Activated T-cell treated with anti-CD3 and anti-CD28 coated beads, Interleukin-2, amount 50 U/mL, for 24 hours (primary cell): ENCODE results near the gene GTSE1.

Experiments
- DNase-seq: peaks from one replicate; pipeline ENCODE4 v3.0.0-alpha.2; 2020
- H3K27ac Mint-ChIP-seq: 2 replicates; pipeline ENCODE4 v1.8.0; 2020; ENCODE audit warnings: mild to moderate bottlenecking, mixed read lengths
- H3K27me3 Mint-ChIP-seq: 2 replicates; pipeline ENCODE4 v1.8.0; 2020; ENCODE audit warnings: mixed read lengths
- H3K36me3 Mint-ChIP-seq: 2 replicates; pipeline ENCODE4 v1.8.0; 2020; ENCODE audit warnings: low read depth, mixed read lengths
- H3K4me1 Mint-ChIP-seq: 2 replicates; pipeline ENCODE4 v1.8.0; 2020; ENCODE audit warnings: low read depth, mixed read lengths
- H3K4me3 Mint-ChIP-seq: 2 replicates; pipeline ENCODE4 v1.8.0; 2020; ENCODE audit warnings: mild to moderate bottlenecking, moderate library complexity, mixed read lengths
- H3K9me3 Mint-ChIP-seq: 2 replicates; pipeline ENCODE4 v1.8.0; 2020; ENCODE audit warnings: mixed read lengths

Gene GTSE1

GRCh38 chr22:46346680-46347405, 50.2 kb downstream of the GTSE1 start:
- H3K4me1 Mint-ChIP-seq: no peaks in the 10 kb centered on the region
- H3K36me3 Mint-ChIP-seq: peaks cover 99% of the 10 kb centered on the region
- no peak for DNase-seq
- no peak overlapping the region for H3K27ac Mint-ChIP-seq
- H3K9me3 Mint-ChIP-seq: no peaks in the 10 kb centered on the region
- H3K4me3 Mint-ChIP-seq: no peak overlapping the region
- no peaks in the 10 kb centered on the region for H3K27me3 Mint-ChIP-seq

- H3K27me3 Mint-ChIP-seq: no peaks in the 10 kb centered on the region
- DNase-seq: no peak
- H3K9me3 Mint-ChIP-seq: no peaks in the 10 kb centered on the region
- H3K4me1 Mint-ChIP-seq: peaks cover 2% of the 10 kb centered on the region
- no peak overlapping the region for H3K27ac Mint-ChIP-seq
- peaks cover 99% of the 10 kb centered on the region for H3K36me3 Mint-ChIP-seq
- no peak overlapping the region for H3K4me3 Mint-ChIP-seq
These were observed 51.0 kb downstream of the GTSE1 start for GRCh38 chr22:46347646-46348045.

GRCh38 chr22:46348099-46348695, 51.5 kb downstream of the GTSE1 start:
- Mint-ChIP-seq H3K4me3 (no peak overlapping the region), H3K9me3 (no peaks in the 10 kb centered on the region), H3K27me3 (no peaks in the 10 kb centered on the region), H3K36me3 (peaks cover 99% of the 10 kb centered on the region), H3K27ac (no peak overlapping the region), H3K4me1 (peaks cover 3% of the 10 kb centered on the region)
- no peak for DNase-seq

DNA sequence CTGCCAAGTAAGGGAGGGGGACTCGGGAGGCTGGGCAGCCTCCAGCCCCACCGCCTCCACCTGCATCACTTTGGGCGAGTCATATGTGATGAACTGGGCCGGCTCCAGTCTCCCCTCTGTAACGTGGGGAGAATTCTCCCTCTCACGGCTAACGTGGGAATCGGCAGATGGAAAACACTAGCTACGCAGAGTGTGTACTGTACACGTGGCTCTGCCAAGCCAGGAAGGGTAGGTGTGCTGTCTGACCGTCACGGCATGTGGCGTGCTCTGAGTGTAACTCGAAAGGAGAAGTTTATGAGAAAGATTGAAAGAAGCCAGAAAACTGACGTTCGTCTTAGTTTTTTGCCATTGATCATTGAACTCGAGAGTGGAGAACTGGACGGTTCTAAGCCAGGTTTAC, 52.6 kb downstream of the GTSE1 start:
- H3K9me3 Mint-ChIP-seq: no peaks in the 10 kb centered on the region
- no peak overlapping the region for H3K4me3 Mint-ChIP-seq
- no peaks in the 10 kb centered on the region for H3K27me3 Mint-ChIP-seq
- H3K27ac Mint-ChIP-seq: no peak overlapping the region
- H3K36me3 Mint-ChIP-seq: peaks cover 99% of the 10 kb centered on the region
- H3K4me1 Mint-ChIP-seq: peaks cover 3% of the 10 kb centered on the region
- DNase-seq: no peak

GRCh38 chr22:46349681-46350080, 53.0 kb downstream of the GTSE1 start:
- Mint-ChIP-seq H3K27me3 (no peaks in the 10 kb centered on the region), H3K27ac (no peak overlapping the region), H3K4me1 (peaks cover 3% of the 10 kb centered on the region), H3K36me3 (peaks cover 99% of the 10 kb centered on the region), H3K4me3 (no peak overlapping the region), H3K9me3 (no peaks in the 10 kb centered on the region)
- DNase-seq: no peak

- Mint-ChIP-seq H3K36me3 (peaks cover 99% of the 10 kb centered on the region), H3K4me1 (peaks cover 3% of the 10 kb centered on the region)
These were observed 53.5 kb downstream of the GTSE1 start for GRCh38 chr22:46350121-46350520.

DNA sequence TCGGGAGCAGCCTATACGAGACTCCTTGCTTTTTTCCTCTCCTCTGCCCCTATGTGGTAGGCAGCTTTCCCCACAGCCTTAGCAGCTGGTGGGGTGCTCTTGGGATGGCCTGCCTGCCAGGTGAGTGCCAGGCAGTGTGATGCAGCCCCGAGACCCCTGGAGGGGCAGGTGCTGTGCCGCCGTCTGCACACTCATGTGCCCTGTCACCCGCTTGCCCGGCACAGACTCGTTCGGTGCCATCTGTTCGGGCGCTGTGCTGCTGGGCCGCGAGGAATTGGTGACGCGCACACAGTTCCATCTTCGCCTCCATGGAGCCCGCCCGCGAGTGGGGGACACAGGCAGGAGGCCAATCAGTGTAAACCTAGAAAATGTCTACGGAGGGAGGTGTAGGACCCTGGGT, 54.0 kb downstream of the GTSE1 start:
- H3K4me1 Mint-ChIP-seq: peaks cover 3% of the 10 kb centered on the region
- peaks cover 99% of the 10 kb centered on the region for H3K36me3 Mint-ChIP-seq
- H3K4me3 Mint-ChIP-seq: no peak overlapping the region
- H3K27me3 Mint-ChIP-seq: no peaks in the 10 kb centered on the region
- no peak for DNase-seq
- no peak overlapping the region for H3K27ac Mint-ChIP-seq
- no peaks in the 10 kb centered on the region for H3K9me3 Mint-ChIP-seq

More at GRCh38 chr22:46350121-46350520, 53.5 kb downstream of the GTSE1 start:
- no peaks in the 10 kb centered on the region for H3K9me3 Mint-ChIP-seq
- no peaks in the 10 kb centered on the region for H3K27me3 Mint-ChIP-seq
- no peak for DNase-seq
- no peak overlapping the region for H3K27ac Mint-ChIP-seq
- no peak overlapping the region for H3K4me3 Mint-ChIP-seq

DNA sequence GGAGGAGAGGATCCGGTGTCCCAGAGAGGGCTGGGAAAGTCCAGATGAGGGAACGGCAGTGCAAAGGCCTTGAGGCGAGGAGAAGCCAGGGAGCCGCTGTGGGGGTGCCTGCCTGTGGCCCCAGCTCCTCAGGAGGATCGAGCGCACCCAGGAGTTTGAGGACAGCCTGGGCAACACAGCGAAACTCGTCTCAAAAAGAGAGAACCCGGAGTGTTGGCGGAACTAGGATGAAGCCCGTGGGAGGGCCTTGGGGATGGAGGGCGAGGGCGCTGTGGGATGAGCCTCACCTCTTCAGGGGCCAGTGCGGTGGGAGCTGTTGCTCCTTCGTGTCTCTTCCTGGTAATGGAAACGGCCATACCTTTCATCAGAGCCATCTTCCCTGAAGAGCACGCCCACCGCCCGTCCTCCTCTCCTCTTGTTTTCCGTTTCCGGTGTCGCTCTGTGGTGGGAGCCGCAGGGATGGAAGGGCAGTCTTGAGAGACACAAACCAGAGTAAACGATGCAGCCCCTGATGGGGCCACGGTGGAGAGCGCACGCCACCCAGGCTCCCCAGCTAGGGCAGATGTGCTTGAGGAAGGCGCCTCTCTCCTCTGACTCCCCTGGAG, 54.6 kb downstream of the GTSE1 start:
- H3K9me3 Mint-ChIP-seq: no peaks in the 10 kb centered on the region
- no peak for DNase-seq
- H3K36me3 Mint-ChIP-seq: peaks cover 99% of the 10 kb centered on the region
- H3K4me3 Mint-ChIP-seq: no peak overlapping the region
- peaks cover 3% of the 10 kb centered on the region for H3K4me1 Mint-ChIP-seq
- no peaks in the 10 kb centered on the region for H3K27me3 Mint-ChIP-seq
- H3K27ac Mint-ChIP-seq: no peak overlapping the region

- DNase-seq: no peak
- Mint-ChIP-seq H3K27ac (no peak overlapping the region), H3K27me3 (no peaks in the 10 kb centered on the region), H3K4me3 (no peak overlapping the region), H3K36me3 (peaks cover 99% of the 10 kb centered on the region), H3K4me1 (peaks cover 3% of the 10 kb centered on the region), H3K9me3 (no peaks in the 10 kb centered on the region)
These were observed 55.1 kb downstream of the GTSE1 start for GRCh38 chr22:46351767-46352166.

DNA sequence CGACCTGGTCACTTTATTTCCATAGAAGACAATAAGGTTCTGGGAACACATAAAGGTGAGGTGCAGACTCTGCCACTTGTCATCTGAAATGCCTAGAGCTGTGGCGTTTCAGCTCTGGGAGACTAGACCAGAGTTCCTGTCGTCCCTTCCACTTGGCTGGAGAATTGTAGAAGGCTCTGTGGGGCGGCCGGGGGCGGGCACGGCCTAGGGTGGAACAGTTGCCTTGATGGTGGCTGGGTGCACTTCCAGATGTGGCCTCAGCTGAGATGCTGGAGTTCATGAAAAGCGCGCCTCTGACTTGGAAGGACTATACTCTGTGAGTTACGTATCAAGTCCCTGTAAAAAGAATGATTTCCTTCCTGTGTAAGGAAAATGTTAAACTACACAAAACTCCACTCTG, 55.6 kb downstream of the GTSE1 start:
- Mint-ChIP-seq H3K27me3 (no peaks in the 10 kb centered on the region), H3K4me3 (no peak overlapping the region), H3K36me3 (peaks cover 99% of the 10 kb centered on the region), H3K27ac (peak overlapping the region; percentile 6), H3K4me1 (peaks cover 3% of the 10 kb centered on the region), H3K9me3 (no peaks in the 10 kb centered on the region)
- DNase-seq: no peak

GRCh38 chr22:46352691-46353386, 56.2 kb downstream of the GTSE1 start:
- no peak for DNase-seq
- H3K27ac Mint-ChIP-seq: peak overlapping the region; percentile 6
- no peaks in the 10 kb centered on the region for H3K27me3 Mint-ChIP-seq
- H3K9me3 Mint-ChIP-seq: no peaks in the 10 kb centered on the region
- peaks cover 3% of the 10 kb centered on the region for H3K4me1 Mint-ChIP-seq
- peaks cover 97% of the 10 kb centered on the region for H3K36me3 Mint-ChIP-seq
- H3K4me3 Mint-ChIP-seq: no peak overlapping the region

DNA sequence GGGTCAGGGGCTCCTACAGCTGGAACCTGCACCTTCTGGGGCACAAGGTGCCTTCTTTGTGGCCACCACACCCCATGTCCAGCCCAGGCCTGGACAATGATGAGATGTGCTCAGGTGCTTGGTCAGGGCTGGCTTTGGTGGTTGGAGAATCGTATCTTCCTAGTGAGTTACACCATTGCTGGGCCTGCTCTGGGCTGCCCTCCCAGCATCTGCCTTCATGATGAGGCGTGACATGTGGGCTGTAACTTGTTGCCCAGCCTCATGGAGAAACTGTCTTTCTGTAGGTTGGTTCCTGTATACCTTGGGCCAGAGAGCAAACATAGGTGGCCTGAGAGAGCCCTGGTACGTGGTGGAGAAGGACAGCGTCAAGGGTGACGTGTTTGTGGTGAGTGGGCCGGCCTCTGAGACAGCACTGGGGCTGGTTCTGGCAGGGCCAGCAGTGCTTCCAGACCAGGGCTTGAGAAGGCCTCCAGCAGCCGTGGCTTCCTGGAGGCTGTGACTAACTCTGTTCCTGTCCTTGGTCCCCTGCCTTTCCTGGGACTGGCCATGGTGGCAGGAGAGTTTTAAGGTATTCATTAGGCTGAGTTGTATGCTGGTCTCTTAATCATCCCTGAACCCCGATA, 56.9 kb downstream of the GTSE1 start:
- Mint-ChIP-seq H3K4me3 (no peak overlapping the region), H3K9me3 (no peaks in the 10 kb centered on the region), H3K4me1 (peaks cover 3% of the 10 kb centered on the region), H3K36me3 (peaks cover 95% of the 10 kb centered on the region), H3K27ac (peak overlapping the region; percentile 44), H3K27me3 (no peaks in the 10 kb centered on the region)
- no peak for DNase-seq

DNA sequence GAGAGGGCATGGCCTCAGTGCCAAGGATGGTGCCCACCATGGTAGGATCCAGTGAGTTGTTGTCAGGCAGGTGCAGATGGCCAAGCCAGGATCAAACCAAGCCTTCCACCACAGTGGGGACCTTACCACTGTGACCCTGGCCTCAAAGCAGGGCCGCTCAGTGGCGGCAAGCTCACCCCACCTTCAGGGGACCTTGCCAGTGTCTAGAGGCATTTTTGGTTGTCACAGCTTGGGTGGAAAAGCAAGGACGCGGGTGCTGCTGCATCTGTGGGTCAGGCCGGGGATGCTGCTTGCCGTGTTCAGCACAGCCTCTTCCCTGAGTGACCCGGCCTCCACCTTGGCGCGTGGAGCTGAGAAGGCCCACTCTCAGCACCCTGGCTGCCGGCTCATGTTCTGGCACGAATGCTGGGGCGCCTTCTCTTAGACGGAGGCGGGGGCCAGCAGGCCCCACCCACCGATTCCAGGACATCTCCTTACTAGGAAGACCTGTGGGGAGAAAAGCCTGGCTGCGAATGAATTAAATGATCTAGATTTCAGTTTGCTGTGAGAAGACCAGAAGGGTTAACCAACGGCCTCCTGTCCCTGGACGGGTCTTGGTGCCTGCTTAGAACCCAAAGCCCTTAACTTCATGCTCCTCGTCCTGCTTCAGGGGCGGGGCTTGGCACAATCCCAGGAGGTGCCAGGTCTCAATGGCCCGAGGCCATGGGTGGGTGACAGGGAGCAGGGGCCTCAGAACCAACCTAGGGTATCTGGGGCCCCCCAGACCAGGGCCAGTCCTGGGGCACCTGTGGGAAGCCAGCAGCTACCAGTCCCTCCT, 57.7 kb downstream of the GTSE1 start:
- H3K4me1 Mint-ChIP-seq: peaks cover 3% of the 10 kb centered on the region
- peak overlapping the region; percentile 44 for H3K27ac Mint-ChIP-seq
- DNase-seq: no peak
- peaks cover 95% of the 10 kb centered on the region for H3K36me3 Mint-ChIP-seq
- no peaks in the 10 kb centered on the region for H3K9me3 Mint-ChIP-seq
- no peak overlapping the region for H3K4me3 Mint-ChIP-seq
- H3K27me3 Mint-ChIP-seq: no peaks in the 10 kb centered on the region

DNA sequence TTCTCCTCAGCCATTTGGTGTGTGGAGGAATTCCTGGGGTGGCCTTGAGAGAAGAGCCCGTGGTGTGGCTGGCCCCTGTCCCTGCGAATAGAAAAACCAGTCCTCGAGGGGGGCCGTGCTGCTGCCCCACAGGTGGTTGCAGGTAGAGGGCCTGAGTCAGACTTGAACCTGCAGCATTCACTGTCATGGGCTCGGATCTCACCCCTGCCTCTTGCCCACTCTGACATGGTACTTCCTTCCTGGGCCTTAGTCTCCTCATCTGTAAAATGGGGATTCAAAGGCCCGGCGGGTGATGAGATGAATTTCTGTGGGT, 58.3 kb downstream of the GTSE1 start:
- Mint-ChIP-seq H3K9me3 (no peaks in the 10 kb centered on the region), H3K4me1 (peaks cover 3% of the 10 kb centered on the region), H3K27ac (no peak overlapping the region), H3K4me3 (no peak overlapping the region), H3K36me3 (peaks cover 94% of the 10 kb centered on the region), H3K27me3 (no peaks in the 10 kb centered on the region)
- DNase-seq: no peak
